Nephron progenitor cell (in vitro differentiated cells): ENCODE measurements around the gene OTUB1.
A peak's percentile ranks its signal among the peaks of the same experiment; 100 is the strongest.

Experiments used
- DNase-seq: peaks from one replicate; pipeline ENCODE4 v3.0.0; 2021
- H3K27ac Mint-ChIP-seq: 2 replicates; pipeline ENCODE4 v1.8.0; 2021; ENCODE audit warnings: mild to moderate bottlenecking, moderate library complexity, mixed read lengths
- H3K27me3 Mint-ChIP-seq: 2 replicates; pipeline ENCODE4 v1.8.0; 2021; ENCODE audit warnings: mild to moderate bottlenecking, low read depth, mixed read lengths; ENCODE audit not compliant: poor library complexity
- H3K36me3 Mint-ChIP-seq: 2 replicates; pipeline ENCODE4 v1.8.0; 2021; ENCODE audit warnings: low read depth, mixed read lengths
- H3K4me1 Mint-ChIP-seq: 2 replicates; pipeline ENCODE4 v1.8.0; 2021; ENCODE audit warnings: mixed read lengths
- H3K4me3 Mint-ChIP-seq: 2 replicates; pipeline ENCODE4 v1.8.0; 2021; ENCODE audit warnings: mild to moderate bottlenecking, moderate library complexity, mixed read lengths
- H3K9me3 Mint-ChIP-seq: 2 replicates; pipeline ENCODE4 v1.8.0; 2021; ENCODE audit warnings: mild to moderate bottlenecking, moderate library complexity, mixed read lengths
- CTCF ChIP-seq: fragments of 200-600 bp; sonication (generic); IDR thresholded peaks from 2 replicates; pipeline ENCODE4 v1.5.0; 2021; ENCODE audit warnings: antibody characterized with exemption

OTUB1 gene

GRCh38 chr11:64010783-64011182 lies 24.5 kb downstream of the OTUB1 start:
- Mint-ChIP-seq H3K27ac (no peak overlapping the region), H3K36me3 (no peaks in the 10 kb centered on the region), H3K9me3 (peaks cover 9% of the 10 kb centered on the region), H3K27me3 (peaks cover 74% of the 10 kb centered on the region), H3K4me1 (peaks cover 61% of the 10 kb centered on the region), H3K4me3 (no peak overlapping the region)
- TF ChIP-seq CTCF, result no peak
- no peak for DNase-seq

GRCh38 chr11:64011371-64011770 lies 25.1 kb downstream of the OTUB1 start:
- Mint-ChIP-seq H3K4me3 (no peak overlapping the region), H3K27me3 (peaks cover 69% of the 10 kb centered on the region), H3K36me3 (no peaks in the 10 kb centered on the region), H3K4me1 (peaks cover 61% of the 10 kb centered on the region), H3K27ac (no peak overlapping the region), H3K9me3 (peaks cover 9% of the 10 kb centered on the region)
- no peak for TF ChIP-seq CTCF
- no peak for DNase-seq

GRCh38 chr11:64013141-64013896 lies 27.1 kb downstream of the OTUB1 start:
- Mint-ChIP-seq H3K27me3 (peaks cover 59% of the 10 kb centered on the region), H3K36me3 (no peaks in the 10 kb centered on the region), H3K4me3 (no peak overlapping the region), H3K9me3 (peaks cover 9% of the 10 kb centered on the region), H3K27ac (no peak overlapping the region), H3K4me1 (peaks cover 43% of the 10 kb centered on the region)
- no peak for DNase-seq
- no peak for TF ChIP-seq CTCF

GRCh38 chr11:64014356-64014755 lies 28.1 kb downstream of the OTUB1 start:
- no peak for TF ChIP-seq CTCF
- Mint-ChIP-seq H3K4me3 (peak overlapping the region; percentile 40), H3K9me3 (peaks cover 9% of the 10 kb centered on the region), H3K27ac (no peak overlapping the region), H3K4me1 (peaks cover 38% of the 10 kb centered on the region), H3K27me3 (peaks cover 52% of the 10 kb centered on the region), H3K36me3 (no peaks in the 10 kb centered on the region)
- DNase-seq, result peak; percentile 90

GRCh38 chr11:64015510-64015909 lies 29.3 kb downstream of the OTUB1 start:
- no peak for DNase-seq
- H3K27me3 Mint-ChIP-seq, result peaks cover 52% of the 10 kb centered on the region
- peaks cover 38% of the 10 kb centered on the region for H3K4me1 Mint-ChIP-seq
- no peaks in the 10 kb centered on the region for H3K36me3 Mint-ChIP-seq
- H3K27ac Mint-ChIP-seq, result no peak overlapping the region
- no peak overlapping the region for H3K4me3 Mint-ChIP-seq
- no peak for TF ChIP-seq CTCF
- H3K9me3 Mint-ChIP-seq, result peaks cover 3% of the 10 kb centered on the region
